BJ (cell line): ENCODE data around the gene VAV2. TPM values are rescaled to one million over a fixed set of nuclear protein-coding genes. Genes with fewer than 3 reads are reported as not detected.

Experiments used
- CTCF ChIA-PET: fragments of 350-600 bp; formaldehyde crosslinking; extraction: SDS; loops from one replicate; lab custom pipeline; 2021; ENCODE audit warnings: antibody characterized with exemption, inconsistent platforms; lab: Yijun Ruan, JAX
- POLR2A ChIA-PET: fragments of 300-600 bp; sonication (Branson Sonifier 250); formaldehyde crosslinking; extraction: SDS; loops from one replicate; lab custom pipeline; 2021; ENCODE audit warnings: antibody characterized with exemption; lab: Charles Lee
- DNase-seq: peaks from one replicate; pipeline ENCODE4 v3.0.0-alpha.2; 2011; ENCODE audit warnings: low read depth
- H3K27me3 ChIP-seq: 2 replicates; pipeline ENCODE4 v1.6.0; 2011; ENCODE audit warnings: low read length; ENCODE audit not compliant: control insufficient read depth, insufficient read depth
- H3K36me3 ChIP-seq: 2 replicates; pipeline ENCODE4 v1.5.1; 2011; ENCODE audit warnings: low read length; ENCODE audit not compliant: control insufficient read depth, insufficient read depth
- H3K4me3 ChIP-seq: 2 replicates; pipeline ENCODE4 v1.5.1; 2011; ENCODE audit warnings: low read depth, mild to moderate bottlenecking, control low read depth, low read length
- CTCF ChIP-seq: IDR thresholded peaks from 2 replicates; pipeline ENCODE4 v1.5.1; 2011; ENCODE audit warnings: low read depth, mild to moderate bottlenecking, control low read depth, inconsistent platforms, low read length, moderate library complexity; ENCODE audit not compliant: insufficient read depth
- polyA plus RNA-seq: library from polyadenylated mRNA; depleted of rRNA; stranded (reverse); fragments of >200 nt; gene quantifications from 2 replicates; pipeline ENCODE4 v1.2.3, GENCODE V29; 2011

VAV2 gene
- polyA plus RNA-seq, 1 experiment = 9.9 TPM

DNA sequence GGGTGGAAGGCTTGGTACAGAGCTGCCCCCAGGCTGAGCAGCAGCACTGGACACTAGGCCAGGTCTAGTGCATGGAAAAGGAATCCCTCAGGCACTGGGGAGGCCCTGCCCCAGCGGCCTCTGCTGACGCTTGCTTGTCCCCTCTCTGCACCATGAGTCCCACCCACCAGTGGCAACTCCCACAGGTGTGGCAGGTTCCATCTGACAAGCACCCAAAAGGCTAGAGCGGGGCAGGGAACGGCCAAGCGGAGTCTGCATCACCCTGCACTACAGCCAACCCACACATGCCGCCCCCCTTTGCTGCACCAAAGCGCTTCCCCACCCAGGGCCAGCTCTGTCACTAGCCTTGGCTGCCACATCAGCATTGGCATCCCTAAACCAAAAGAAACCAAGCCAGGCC lies 138.8 kb downstream of the VAV2 start:
- peaks cover 1% of the 10 kb centered on the region for H3K36me3 ChIP-seq
- ChIA-PET CTCF (no interaction called here), POLR2A (no interaction called here)
- H3K27me3 ChIP-seq = no peaks in the 10 kb centered on the region
- TF ChIP-seq CTCF = no peak
- DNase-seq = no peak
- no peak overlapping the region for H3K4me3 ChIP-seq

DNA sequence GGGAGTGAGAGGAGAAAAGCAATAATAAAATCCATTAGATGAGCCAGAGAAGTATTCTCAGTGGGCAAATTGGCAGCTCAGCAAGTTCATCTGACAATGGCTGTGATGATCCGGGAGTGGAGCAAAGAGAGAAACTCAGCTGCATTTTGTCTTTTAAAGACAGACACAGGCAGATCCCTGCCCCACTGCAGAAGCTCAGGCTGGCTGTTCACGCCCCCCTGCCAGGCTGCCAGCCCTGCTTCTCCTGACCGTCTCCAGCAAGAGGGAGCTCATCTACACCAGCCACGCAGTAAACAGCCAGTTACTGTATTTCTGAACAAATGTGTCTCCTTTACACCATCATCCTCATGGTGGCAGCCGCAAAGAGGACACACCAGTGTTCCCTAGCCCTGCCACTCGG lies 139.7 kb downstream of the VAV2 start:
- no peak for DNase-seq
- ChIA-PET CTCF (no interaction called here), POLR2A (no interaction called here)
- no peak overlapping the region for H3K4me3 ChIP-seq
- no peaks in the 10 kb centered on the region for H3K27me3 ChIP-seq
- peaks cover 3% of the 10 kb centered on the region for H3K36me3 ChIP-seq
- no peak for TF ChIP-seq CTCF

- ChIA-PET POLR2A (no interaction called here), CTCF (interaction anchor here (1.5 kb wide), 1 partner anchor 142 kb away, joined by 4 read pairs; no protein-coding TSS in a partner anchor)
- peaks cover 3% of the 10 kb centered on the region for H3K36me3 ChIP-seq
- H3K4me3 ChIP-seq = no peak overlapping the region
- TF ChIP-seq CTCF = no peak
- no peaks in the 10 kb centered on the region for H3K27me3 ChIP-seq
- DNase-seq = no peak
Measured at GRCh38 chr9:133851693-133852092, 140.4 kb downstream of the VAV2 start.

- POLR2A ChIA-PET = no interaction called here
- no peak for TF ChIP-seq CTCF
- DNase-seq = no peak
- CTCF ChIA-PET = interaction anchor here (1.5 kb wide), 1 partner anchor 143 kb away, joined by 4 read pairs; no protein-coding TSS in a partner anchor
- H3K4me3 ChIP-seq = no peak overlapping the region
- H3K27me3 ChIP-seq = no peaks in the 10 kb centered on the region
- peaks cover 3% of the 10 kb centered on the region for H3K36me3 ChIP-seq
Measured at GRCh38 chr9:133850937-133851336, 141.2 kb downstream of the VAV2 start.

DNA sequence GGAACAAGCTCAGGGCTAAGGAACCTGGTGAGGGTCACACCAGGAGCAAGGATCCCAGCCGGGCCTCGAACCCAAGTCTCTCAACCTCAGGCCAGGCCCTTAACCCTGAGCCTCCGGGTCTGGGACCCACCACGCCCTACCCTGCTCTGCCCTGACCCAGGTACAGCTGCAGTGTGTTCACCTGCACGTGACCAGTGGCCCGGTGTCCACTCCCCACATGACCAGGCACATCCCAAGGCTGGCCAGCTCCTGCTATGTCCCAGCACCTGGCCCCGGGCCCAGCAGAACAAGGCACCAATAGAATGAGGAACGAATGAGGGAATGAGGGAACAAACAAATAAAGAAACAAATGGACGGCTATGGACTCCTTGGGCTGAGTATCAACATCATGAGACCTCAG lies 142.0 kb downstream of the VAV2 start:
- POLR2A ChIA-PET = no interaction called here
- no peak overlapping the region for H3K4me3 ChIP-seq
- H3K36me3 ChIP-seq = peaks cover 3% of the 10 kb centered on the region
- DNase-seq = no peak
- TF ChIP-seq CTCF = no peak
- CTCF ChIA-PET = interaction anchor here (1.5 kb wide), 1 partner anchor 143 kb away, joined by 4 read pairs; no protein-coding TSS in a partner anchor
- no peaks in the 10 kb centered on the region for H3K27me3 ChIP-seq
